GM18873 (cell line): ENCODE data around the gene FEM1C.

Experiments
- ATAC-seq: cut with Tn5 transposase; IDR thresholded peaks from one replicate; pipeline ENCODE4 v1.9.1; 2021; ENCODE audit warnings: mild to moderate bottlenecking, moderate library complexity, moderate number of reproducible peaks; ENCODE audit not compliant: unreplicated experiment, low FRiP score

FEM1C gene

DNA sequence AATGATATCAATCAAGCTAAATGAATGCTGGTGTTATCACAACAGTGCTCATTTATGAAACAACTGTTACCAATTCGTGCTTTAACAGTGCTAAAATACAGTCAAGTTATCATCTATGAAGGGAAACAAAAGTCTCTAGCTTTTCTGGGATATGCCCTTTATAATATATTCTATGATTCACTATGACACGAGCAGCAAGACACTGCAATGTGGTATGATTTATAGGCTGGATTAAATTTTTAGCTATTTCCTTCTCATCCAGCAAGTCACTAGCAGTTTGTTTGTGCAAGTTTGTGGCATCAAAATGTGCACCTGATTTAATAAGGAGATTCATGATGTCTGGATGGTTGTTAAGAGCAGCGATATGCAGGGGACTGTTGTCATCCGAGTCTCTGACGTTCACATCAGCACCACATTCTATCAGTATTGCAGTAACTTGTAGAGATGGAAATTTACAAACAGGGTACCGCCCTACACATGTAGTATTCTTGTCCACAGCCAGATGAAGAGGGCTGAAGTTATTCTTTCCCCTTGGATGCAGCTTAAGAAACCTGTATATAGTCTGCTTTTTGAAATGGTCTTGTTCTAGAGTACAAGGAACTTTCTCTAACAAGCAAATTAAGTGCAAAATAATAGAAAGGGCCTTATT, 20.3 kb downstream of the FEM1C start:
- ATAC-seq: no peak

DNA sequence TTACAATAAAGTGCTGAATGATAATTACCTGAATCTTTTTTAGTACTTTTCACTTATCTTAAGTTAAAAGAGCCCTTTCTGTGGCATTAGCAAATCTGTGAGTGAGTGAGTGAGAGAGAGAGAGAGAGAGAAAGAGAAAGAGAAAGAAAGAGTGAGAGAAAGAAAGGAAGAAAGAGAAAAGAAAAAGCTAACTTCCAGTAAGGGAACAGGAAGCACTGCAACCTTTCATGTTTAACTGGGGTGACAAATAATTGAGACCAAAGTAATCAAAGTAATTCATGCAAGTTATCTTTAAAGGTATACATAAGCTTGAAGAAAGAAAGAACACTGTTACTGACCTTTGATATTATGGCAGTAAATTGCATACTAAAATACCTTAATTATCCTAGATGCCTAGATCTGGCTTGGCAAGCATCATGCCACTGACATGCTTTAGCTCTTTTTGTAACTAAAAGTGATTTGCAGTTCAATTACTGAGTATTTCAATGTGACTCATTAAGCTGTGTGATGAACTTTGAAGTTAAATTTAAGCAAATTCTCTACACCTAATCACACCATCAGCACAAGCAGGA, 21.7 kb downstream of the FEM1C start:
- ATAC-seq: no peak

DNA sequence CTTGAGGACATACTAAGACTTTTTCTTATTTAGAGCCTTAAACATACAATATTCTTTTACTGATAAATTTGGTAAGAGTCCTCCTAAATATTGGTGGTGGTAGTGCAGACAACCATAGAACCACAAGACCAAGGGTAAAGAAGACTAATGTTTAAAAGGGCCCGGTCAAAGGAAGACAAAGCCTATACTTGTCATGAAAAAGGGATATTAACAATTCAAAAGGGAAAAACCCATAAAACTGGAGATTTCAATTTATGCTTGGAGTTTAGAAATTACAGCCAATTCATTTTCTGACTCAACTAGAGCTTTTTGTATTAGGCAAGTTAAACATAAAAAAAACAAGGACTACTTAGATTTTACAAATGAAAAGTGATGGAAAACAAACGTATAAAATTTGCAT, 24.4 kb downstream of the FEM1C start:
- no peak for ATAC-seq

DNA sequence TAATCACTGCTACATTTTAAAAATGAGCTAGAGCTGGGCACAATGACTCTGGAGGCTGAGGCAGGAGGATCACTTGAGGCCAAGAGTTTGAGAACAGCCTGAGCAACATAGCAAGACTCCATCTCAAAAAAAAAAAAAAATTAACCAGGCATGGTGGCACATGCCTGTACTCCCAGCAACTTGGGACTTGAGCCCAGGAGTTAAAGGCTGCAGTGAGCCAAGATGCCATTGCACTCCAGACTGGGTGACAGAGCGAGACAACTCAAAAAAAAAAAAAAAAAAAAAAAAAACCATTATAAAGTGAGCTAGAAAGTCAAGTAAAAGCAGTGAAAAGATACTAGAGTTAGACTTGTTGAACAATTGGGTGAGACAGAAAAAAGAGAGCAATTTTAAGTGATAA, 28.2 kb downstream of the FEM1C start:
- ATAC-seq: no peak

DNA sequence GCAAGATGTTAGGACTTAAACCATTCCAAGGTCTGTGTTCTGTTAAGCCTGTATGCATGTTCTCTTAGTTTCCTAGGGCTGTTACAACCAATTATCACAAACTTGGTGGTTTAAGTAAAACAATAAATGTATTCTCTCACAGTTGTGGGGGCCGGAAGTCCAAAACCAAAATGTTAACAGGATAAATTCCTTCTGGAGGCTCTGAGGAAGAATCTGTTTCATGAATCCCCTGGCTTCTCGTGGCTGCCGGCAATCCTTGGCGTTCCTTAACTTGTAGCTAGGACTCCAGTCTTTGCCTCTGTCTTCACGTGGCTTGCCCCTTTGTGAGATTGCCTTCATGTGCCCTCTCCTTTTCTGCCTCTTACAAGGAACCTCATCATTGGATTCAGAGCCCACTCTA, 30.4 kb downstream of the FEM1C start:
- ATAC-seq: no peak

DNA sequence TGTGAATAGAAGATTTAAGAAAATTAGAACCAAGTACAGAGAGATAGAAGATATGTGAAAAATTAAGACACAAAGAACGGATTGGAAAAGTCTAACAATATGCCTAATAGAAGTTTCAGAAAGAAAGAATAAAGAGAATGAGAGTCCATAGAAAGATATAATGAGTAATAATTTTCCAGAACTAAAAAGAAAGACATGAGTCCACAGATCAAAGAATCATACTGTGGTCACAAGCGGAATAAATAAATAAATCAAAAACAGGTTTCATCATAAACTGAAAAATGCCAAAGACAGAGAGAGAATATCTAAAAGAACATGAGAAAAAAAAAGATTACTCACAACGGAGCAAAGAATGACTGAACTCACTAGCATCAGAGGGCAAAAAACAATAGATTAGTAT, 32.9 kb downstream of the FEM1C start:
- no peak for ATAC-seq

DNA sequence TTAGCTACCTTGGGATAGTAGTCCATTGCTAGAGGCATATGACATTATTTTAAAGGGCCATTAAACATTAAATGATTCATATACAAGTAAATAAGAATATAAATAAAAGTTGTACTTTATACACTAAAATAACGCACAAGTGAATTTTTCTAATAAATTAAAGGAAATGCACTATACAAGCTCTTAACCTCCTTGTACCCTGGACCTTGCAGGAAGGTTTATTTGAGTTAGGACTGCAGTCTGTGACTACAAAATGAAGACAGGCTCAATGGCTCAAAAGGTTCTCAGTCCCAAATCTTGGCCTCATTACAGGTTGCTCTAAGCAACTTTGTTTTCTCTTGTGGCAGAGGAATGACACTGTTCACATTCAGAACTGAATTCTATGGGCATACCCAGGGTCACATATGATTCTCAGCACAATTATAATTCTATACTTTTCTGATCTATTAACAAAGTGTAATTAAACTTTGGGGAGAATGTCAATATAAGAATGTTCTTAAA, 34.4 kb downstream of the FEM1C start:
- no peak for ATAC-seq

DNA sequence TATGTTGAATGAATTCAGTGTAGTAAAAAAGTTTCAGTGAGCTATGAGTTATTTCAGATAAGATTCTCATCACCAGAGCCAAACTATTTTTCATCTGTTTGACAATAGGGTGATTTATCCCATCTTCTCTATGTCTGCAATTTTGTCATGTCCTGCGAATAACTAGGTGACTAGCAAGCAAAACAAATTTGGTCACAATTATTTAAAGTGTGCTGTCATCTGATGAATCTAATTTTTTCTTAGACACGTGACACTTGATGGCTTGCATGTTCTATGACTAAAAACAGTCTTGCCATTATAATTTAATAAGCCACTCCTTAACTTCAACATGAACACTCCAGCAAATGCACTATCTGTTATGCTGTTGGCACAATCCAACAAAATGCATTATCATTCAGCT, 35.0 kb downstream of the FEM1C start:
- ATAC-seq: no peak

DNA sequence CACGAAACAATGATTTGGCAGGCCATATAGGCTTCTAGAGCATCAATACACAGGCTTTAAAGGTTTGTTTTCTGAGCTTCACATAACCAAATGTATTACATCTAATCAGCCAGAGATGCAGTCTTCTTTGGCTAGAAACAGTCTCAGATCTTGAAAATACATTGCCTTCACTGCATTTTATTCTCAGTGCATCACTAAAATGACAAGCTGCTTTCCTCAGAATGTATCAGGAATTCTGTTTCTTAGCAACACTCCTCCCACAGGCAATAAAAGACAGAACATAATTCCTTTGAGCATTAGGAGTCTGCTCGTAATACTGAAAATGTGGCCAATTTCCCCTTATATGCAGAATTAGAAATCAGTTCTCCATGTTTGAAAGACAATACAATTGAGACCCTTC, 36.9 kb downstream of the FEM1C start:
- no peak for ATAC-seq

DNA sequence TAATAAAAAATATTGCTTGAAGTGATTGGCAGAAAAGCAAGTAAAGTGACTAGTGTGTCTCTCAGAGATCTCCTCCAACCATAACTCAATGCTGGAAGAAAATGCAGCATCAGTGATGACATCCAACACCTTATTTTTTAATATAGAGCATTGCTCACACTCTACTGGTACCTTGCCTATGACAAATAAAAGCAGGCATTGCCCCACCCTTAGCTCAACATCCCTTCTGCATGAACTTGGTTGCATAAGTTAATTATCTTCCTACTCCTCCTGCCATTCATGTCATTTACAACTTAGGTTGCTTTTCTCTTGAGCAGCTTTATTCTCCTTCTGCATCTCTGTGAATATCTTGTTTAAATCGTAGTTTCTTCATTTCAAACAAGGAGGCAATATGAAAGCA, 41.2 kb downstream of the FEM1C start:
- ATAC-seq: no peak

DNA sequence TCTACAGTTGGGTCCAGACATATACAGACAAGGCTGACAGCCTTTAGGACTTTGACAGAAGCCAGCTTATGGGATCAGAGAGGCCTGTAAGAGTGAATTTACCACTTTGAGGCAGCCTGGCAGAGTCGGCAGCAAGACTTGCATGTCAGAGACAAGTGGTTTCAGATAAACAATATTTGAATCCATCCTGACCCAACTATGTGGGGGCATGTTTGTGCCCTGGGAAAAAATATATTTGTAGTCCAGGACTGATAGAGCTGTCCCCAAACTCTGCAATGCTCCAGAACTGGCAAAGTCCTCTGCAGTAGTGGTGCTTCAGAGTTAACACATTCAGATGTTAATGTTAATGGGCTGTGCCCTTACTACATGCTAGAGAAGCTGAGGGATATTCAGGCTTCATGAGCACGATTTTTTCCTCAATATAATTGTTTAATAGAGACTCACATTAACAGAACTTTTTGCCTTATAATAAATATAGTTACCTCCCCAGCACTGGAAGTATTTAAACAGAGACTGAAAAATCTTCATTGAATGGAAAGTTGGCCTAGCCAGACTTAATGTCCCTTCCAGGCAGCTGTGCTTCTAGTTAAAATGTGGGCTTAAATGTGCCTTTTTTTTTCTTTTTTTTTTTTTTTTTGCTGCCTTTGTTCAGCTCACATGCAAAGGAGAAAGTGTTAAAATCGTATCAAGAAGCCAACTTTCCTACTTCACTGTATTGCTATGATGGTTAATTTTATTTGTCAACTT, 42.9 kb downstream of the FEM1C start:
- ATAC-seq: no peak

DNA sequence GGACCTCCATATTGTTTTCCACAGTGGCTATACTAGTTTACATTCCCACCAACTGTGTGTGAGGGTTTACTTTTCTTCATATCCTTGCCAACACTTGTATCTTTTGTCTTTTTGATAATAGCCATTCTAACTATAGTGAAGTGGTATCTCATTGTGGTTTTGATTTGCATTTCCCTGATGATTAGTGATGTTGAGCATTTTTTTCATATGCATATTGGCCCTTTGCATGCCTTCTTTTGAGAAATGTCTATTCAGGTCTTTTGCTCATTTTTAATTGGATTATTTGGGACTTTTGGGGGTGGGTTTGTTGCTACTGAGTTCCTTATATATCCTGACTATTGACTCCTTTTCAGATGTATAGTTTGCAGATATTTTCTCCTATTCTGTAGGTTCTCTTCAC, 44.4 kb downstream of the FEM1C start:
- no peak for ATAC-seq

DNA sequence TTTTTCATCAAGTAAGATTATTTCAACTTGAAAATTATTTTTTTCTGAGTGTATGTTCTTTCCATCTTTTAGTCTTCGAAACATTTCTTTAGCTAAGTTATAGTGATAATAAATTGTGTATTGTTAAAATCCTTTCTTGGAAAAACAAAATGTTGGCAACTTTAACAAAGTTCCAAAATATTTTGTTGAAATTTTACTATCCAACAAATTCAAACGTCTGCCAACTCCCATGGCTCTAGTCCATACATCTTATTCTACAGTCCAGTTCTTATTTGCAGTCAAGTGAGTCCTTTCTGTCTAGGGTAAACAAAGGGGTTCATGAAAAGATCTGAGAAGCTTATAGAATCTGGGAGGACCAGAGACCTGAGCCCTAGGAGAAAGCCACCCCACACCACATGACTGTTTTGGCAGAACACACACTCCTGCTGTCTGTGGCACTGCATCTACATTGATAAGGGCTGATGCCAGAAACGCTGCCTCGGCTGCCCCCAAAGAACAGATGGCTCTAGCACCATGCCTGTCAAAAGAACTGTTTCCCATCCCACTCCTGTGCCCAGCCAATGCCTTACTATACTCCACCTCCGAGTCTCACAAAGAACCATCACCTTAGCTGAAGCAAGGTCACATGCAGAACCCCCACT, 47.5 kb downstream of the FEM1C start:
- no peak for ATAC-seq

DNA sequence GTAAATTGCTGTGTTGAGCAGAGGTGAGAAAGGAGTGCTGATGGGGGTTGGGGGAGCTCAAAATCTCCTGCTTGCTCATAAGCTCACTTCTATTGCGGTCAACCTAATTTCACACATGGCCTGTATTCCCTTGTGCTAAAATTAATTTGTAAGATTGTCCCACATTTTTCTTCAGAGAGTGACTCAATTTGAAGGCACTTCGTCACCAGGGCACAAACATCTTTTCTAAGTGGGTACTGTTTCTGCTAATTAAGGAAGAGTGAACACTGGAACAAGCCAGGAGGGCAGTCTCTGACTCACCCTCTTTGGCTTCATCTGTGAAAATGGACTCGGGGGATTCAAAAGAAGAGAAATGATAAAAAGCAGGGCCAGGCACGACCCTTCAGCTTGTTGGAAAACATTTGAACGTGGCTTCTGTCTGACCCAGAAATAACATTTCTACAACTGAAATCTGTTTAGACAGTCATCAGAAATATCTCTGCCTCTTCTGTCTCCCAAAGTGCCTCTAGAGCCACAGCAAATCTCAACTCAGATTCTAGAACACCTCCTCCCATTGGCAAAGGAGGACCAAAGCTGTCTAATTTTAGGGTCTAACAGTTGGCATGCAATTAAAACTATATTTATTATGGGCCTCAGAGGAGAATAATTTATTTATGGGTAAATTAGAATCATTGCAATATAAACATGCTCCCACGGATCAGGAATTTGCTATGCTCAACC, 49.8 kb downstream of the FEM1C start:
- no peak for ATAC-seq

DNA sequence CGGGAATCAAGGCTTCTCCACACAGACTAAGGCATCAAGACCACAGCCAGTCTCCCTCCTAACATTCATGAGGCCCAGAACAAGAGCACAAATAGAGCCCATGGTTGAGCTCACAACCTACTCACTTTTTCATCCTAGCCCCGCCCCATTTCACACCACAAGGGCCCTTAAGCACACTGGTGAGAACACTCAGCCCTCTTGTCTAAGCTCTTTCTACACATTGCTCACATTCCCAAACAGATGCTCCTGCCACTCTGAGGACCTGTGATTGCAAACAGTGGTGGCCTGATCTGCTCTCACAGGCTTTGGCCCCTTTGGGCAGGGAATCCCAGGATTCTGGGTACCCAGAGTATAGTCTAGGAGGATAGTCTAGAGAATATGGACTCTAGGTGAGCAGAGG, 54.0 kb downstream of the FEM1C start:
- no peak for ATAC-seq

DNA sequence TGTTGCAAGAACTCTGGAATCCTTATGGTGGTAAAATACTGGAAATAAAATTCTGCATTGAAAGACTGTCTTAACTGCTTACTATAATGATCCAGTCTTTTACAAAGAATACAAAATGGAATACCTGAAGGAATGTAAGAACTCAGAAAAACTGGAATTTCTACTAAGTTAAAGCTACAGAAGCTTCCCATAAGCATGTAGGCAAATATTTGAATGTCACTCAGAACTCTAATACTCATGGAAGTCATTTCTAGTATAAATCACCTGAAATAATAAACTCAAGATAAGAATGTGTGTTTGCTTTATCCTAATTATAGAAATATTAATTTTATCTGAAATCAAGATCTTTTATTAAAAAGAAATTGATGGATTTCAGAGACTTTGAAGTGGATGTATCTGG, 54.8 kb downstream of the FEM1C start:
- no peak for ATAC-seq

DNA sequence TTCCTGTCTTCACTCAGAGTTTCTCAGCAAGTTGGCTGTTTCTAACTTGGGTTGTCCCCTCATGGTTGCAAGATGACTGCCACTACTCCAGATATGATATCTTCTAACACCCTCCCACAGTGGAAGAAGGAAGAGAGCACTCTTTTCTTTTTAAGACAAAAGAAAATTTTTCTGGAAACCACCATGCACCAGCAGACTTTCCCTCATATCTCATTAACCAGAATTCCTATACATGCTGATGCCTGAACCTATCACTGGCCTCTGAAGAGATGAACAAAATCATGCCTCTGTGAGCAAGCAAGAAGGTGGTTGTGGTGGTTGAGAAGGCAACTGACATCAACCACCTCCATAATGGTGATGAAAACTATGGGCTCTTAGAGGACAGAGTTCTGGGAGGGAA, 56.8 kb downstream of the FEM1C start:
- ATAC-seq: no peak

DNA sequence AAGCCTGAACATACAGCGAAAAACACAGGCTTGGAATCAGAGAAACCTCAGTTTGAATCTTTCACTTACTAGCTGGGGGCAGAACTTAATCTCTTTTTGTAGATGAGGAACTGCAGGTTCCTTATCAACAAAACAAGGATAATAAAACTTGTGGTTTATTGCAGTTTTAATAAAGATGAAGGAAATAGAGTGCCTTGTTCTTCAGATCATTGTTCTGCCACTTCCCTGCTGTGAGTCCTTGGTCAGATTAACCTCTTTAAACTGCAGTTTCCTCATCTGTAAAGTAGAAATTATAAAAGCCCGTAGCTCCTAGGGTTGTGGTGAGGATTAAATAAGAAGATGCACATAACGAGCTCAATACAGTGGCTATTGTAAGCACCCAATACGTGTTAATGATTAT, 57.4 kb downstream of the FEM1C start:
- no peak for ATAC-seq

DNA sequence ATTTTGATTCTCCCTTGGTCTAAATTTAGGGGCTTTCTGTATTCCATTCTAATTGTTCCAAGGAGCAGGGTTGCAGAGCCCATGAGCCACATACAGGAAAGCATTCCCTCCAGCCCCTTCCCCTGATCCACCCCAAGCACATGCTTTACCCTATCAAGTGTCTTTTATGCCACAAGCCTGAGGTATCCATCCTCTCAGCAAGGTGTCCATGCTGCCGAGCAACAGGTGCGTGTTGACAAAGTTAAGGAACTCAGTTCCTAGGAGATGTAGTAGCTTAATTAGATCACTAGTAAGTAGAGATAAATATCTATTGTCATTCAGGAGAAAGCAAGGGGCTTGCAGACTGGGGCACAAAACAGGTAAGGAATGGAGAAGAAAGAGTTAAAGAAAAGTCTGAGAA, 57.8 kb downstream of the FEM1C start:
- no peak for ATAC-seq

DNA sequence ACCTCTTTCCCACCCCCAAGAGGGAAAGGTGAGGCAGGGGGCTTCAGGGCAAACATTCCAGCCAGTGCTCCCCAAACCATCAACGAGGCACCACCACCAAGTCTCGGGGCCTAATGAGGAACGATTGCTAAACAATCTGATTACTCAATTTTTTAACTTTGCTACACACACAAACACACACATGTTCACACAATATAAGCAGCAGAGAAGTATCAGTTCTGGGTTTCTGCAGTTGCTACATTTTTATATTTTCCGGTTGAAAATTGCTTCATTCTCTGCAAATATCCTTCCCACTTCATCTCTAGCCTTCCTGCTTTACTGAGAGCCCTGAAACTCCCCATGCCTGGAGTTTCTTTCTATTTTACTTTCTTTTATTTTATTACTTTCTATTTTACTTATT, 60.2 kb downstream of the FEM1C start:
- no peak for ATAC-seq

DNA sequence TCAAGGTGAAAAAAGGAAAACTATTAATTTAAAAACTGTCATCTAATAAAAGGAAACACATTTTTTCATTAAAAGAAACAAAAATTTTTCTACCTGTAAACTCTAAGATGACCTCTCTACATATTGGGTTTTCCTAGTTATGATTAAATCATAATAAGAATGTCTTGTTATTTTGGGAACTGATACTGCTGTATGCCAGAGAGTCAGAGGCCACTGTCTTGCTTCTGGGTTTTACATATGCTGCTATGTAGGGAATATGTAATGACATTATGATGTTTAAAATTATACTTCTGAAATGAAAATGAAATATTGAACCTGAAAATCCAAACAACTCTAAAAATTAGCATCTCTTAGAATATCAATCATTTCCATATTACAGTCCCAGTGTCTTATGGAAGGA, 63.7 kb downstream of the FEM1C start:
- ATAC-seq: no peak
